Stimulated activated CD4-positive, alpha-beta T cell treated with anti-CD3 and anti-CD28 coated beads, Interleukin-12 subunit alpha, Interleukin-12 subunit beta, amount 100 ng/mL, for 4 hours (primary cell): ENCODE measurements around the gene FAM151A.

Experiments
- DNase-seq: peaks from one replicate; pipeline ENCODE4 v3.0.0-alpha.2; 2020

The FAM151A gene

DNA sequence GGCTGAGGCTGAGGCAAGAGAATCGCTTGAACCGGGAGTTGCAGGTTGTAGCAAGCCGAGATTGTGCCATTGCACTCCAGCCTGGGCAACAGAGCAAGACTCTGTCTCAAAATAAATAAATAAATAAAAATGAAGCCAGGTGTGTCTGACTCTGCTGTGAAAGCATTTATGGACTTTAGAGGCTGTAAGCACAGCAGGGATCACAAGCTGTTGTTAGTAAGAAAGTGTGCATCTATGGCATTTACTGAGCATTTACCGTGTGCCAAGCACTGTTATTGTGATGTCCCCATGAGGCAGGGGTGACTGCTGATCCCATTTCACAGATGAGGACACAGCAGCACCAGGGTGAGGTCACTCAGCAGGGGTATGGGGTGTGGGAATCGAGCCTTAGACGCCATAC lies 20.1 kb downstream of the FAM151A start:
- no peak for DNase-seq

DNA sequence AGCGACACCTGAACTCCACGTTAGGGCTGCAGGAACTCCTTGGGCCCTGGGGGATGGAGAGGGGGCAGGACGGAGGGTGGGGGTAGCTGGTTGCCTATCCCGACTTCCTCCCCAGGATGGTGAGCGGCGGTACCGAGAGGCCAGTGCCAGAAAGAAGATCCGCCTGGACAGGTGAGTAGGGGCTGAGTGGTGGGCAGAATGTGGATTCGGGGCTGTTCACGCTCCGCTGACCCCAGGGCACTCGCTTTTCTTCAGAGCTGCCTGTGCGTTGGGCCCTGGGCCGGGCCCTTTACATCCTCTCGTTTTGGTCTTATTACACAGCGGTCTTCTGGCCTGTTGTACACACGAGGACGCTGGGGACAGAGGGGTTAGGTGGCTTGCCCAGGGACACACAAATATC lies 20.8 kb downstream of the FAM151A start:
- no peak for DNase-seq

DNA sequence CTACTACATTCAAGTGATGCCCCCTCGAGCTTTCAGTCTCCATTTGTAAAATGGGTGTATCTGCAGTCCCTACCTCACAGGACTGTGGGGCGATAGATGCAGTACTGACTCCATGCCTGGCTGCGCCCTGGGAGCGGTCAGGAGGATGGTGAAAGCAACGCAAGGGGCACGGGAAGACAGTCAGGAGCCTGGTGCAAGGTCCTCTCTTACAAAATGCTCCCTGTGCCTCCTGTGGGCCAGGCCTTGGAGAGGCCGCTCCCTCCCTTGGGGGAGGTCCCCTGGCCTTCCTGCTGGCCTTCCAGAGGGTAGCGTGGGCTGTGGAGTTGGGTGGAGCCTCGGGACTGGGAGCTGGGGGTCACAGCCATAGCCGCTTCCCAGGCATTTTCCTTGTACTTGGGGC lies 21.6 kb downstream of the FAM151A start:
- DNase-seq, result no peak

DNA sequence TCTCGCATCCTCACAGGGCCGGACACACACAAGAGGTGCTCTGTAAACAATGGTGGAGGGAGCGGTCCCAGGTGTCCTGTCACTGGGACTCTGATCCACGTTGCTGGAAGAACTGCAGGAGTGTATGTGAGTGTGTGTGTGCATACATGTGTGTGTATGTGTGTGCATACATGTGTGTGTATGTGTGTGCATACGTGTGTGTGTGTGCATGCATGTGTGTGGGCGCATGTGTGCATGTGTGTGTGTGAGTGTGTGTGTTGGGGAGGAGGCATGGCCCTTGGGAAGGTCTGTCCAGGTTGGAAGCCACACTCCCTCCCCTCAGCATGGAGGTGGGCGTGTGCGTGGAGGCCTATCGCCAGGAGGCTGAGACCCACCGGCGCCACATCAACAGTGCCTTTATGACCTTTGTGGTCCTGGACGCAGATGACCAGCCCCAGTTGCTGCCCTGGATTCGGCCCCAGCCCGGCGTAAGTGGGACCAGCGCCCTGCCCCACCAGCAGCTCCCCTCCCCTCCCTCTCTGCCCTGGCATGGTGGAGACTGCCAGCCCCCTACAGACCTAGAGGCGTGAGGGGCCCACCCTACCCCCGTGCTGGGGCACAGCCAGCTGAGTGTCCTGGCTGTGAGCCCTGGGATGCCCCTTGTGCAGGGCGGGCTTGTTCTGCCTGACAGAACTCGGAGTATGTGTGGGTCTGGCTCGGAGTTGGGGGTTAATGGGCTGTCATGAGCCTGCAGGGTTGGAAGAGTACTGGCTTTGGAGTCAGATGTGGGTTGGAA lies 22.2 kb downstream of the FAM151A start:
- DNase-seq, result no peak

DNA sequence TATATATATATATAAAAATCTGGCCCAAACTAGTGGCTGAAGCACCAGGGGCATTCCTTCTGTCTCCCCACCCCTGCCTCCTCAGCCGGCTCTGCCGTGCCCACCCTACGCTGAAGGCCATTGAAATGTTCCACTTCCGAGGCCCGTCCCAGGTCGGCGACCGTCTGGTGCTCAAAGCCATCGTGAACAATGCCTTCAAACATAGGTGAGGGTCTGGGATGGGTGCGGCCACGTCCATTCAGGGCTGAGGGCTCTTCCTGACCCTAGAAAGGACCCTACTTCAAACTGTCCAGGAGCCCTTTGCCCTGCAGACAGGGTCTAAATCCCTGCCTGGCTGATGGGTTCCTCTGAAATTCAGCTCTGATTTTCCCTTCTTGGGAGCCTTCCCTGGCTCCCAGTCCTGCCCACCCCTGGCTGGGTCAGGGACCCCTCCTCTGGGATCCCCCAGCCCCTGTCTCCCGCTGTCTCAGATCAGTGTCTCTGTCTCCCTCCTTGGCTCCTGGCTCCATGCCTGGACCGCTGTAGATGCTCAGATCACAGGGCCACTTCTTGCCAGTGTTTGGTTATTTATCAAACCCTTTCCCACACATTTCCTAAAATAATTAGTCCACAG lies 24.0 kb downstream of the FAM151A start:
- DNase-seq, result no peak

DNA sequence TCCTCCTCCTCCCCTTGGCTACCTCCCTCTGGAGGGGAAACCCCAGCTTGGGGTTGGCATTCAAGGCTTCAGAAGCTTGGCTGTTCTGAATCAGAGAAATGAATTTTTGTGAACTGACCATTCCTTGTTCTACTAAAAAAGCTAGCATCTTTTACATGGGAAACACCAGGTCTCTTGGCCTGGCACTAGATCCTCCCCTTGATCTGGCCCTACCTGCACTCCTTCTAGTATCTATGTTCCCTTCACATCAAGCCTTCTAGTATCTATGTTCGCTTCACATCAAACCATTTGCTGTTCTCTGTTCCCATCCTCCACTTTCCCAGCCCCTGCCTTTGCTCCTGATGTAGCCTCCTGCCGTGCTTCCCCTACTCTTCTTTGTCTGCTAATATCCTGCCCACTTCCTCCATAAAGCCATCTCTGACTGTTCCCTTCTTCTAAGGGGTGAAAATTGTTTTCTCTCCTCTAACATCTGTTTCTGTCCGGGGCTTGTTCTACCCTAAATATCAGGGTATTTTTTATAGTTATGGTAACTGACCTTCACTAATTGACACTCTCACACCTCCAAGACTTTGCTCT lies 25.8 kb downstream of the FAM151A start:
- no peak for DNase-seq

DNA sequence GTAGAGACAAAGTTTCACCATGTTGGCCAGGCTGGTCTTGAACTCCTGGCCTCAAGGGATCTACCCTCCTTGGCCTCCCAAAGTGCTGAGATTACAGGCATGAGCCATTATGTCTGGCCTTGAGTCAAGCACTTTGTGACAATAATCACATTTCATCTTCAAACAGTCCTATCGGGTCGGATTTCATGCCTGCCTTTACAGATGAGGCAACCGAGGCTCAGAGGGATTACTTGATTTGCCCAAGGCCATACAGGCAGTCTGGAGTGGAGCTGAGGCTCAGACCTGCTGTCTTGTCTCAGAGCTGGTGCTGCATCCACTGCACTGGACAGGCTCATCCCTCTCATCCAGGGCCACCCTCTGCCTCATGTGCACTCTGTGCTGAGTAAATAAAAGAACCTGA lies 26.6 kb downstream of the FAM151A start:
- DNase-seq, result no peak

DNA sequence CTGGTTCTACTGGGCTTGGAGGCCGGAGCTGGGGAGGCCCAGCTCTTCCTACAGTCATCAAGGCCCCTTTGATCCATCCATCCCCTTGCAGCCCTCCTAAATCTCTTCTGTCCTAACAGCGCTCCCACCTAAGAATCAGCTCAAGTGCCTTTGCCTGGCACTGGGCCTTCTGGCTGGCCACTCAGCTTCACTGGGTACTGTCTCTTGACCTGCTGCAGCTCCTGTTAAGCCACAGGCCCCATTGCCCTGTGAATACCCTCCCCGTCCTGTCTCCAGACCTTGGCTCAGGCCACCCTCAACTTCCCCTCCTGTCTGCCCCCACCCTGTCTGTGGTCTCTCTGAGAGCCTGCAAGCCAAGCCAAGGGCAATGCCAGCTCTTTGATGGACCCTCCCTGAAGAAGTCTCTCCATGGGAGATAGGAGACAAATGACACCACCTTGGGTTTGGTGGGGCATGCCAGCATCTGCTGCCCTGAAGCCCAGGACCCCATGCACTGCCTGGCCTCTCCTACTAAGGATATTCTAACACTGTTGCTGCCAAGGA lies 27.3 kb downstream of the FAM151A start:
- no peak for DNase-seq

DNA sequence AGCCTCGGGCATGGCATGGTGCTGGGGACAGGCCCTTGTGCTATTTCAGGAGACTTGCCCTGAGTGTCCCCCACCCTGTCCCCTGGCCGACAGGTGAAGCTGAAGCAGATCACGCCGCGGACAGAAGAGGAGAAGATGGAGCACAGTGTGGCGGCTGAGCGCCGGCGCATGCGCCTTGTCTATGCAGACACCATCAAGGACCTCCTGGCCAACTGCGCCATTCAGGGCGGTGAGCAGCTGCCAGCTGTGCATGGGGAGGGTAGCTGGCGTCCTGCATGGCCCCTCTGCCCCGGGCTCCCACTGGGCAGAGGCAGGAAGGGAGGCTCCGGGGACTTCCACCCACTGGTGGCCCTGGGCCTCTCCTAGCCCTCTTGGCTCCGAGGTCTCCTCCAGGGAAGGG lies 28.9 kb downstream of the FAM151A start:
- no peak for DNase-seq

DNA sequence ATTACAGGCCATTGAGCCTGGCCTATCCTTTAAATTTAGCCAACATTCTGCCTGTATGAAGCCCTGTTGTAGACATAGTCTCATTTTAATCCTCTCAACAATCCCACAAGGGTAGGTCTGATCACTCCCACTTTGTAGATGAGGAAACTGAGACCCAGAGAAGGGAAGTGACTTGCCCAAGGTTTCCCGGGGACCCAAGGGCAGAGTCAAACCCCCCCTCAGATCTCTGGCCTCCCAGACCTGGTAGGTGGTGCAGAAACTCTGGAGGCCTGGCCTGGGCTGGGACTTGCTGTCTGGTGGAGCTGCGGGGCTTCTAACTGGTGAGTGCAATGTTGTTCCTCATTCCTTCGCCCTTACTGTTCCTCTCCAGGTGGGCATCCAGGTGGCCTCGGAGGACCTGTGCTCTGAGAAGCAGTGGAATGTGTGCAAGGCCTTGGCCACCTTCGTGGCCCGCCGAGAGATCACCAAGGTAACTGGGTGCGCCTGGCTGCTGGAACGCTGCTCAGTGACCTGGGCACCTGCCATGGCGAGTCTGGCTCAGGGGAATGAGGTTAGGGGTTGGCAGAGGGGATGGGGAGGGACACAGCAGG lies 29.7 kb downstream of the FAM151A start:
- no peak for DNase-seq

DNA sequence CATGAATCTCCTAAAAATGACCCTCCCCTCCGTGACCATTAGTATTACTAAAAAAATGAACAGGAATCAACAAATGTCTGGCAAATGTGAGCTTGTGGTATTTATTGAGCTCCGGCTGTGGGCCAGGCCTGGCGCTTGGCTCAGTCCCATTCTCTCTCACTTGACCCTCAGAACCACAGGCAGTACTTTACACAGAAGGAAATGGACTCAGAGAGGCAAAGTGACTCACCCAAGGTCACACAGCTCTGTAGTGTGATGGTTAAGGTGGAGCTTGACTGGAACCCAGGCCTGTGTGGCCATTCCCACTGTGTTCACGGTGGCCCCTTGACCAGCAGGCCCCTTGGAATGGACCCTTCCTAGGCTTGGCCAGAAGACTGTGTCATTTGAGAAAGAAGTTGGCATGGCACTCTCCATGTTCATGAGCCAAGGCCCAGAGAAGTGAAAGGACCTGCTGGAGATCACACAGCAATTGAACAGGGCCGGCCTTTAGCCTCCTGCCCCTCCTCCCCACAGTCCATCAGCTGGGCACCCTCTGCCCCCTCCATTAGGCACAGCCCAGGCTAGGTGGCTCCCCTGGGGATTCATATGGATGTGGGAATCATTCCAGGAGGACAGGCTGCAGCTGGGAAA lies 32.1 kb downstream of the FAM151A start:
- DNase-seq, result no peak

DNA sequence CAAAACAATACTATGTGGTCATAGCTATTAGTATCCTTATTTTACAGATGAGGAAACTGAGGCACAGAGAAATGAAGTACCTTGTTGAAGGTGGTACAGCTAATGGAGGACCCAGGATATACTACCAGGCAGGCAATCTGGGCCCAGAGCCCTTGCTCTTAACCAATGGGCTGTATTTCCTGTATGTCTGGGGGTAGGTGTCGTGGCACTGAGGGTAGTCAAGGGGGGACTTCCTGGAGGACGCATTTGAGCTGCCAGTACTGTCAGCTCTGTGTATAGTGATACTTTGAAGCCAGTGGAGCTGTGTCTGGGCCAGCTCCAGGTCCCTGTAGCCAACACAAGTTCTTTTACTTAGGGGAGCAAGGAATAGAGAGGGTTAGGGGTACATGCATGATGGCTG lies 34.9 kb downstream of the FAM151A start:
- no peak for DNase-seq

DNA sequence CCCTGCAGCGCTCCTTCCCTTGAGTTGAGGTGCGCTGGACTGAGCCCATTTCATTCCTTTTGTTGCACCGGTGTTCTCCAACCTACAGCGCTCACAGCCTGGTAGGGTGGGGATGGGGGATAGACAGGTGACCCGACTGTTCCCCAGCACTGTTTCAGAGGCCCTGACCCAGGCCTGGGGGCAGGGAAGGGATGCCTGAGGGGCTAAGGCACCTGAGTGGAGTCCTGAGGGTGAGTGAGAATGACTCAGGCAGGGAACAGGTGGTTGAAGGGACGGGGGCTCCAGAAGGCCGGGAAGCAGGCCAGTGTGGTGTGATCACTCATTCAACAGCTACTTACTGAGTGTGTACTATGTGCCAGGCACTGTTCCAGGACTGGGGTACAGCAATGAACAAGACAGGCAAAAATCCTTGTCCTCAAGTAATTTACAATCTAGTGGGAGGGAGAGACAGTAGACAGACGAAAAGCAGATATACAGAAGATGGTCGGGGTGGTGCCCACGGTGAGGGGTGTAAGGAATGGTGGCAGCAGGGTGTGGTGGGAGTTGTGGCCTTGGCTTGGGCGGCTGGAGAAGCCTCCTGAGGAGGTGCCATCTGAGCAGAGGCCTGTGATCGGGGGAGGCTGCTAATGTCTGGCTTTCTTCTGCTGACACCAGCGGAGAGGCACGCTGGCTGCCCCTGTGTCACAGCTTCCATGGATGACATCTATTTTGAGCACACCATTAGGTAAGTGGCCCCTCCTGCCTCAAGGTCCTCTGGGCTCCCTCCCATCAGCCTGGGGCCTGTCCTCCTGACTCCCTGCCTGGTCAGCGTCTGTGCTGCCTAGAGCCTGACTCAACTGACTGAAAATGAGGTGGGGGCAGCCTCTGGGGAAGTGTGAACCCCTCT lies 37.9 kb downstream of the FAM151A start:
- no peak for DNase-seq

DNA sequence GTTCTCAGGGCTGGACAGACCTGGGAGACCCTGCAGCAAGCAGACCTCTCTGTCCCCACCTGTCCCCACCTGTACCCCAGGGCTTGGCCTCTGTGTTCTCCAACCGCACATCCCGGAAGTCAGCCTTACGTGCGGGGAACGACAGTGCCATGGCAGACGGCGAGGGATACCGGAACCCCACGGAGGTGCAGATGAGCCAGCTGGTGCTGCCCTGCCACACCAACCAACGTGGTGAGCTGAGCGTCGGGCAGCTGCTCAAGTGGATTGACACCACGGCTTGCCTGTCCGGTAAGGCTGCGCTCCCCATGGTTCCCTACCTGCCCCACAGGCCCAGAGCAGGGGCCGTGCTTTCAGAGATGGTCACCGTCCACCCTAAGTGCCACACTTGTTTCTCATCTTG lies 38.8 kb downstream of the FAM151A start:
- DNase-seq, result no peak

DNA sequence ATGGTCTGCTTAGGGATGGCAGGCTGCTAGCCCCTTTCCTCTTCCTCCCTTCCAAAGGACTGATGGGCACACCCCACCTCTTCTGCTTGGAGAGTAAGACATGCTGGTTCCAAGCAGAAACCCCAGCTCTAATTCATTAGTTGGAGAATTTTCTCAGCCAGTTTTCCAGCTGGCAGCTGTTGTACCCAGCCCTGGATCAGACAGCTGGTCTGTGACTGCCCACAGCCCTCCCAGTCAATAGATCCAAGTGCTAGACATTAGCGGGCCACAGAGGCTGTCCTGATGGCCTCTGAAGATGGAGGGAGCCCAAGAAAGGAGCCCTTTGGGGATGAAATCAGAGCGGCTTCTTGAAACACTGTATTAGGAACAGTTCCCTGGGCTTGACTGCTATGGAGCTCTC lies 39.5 kb downstream of the FAM151A start:
- no peak for DNase-seq

DNA sequence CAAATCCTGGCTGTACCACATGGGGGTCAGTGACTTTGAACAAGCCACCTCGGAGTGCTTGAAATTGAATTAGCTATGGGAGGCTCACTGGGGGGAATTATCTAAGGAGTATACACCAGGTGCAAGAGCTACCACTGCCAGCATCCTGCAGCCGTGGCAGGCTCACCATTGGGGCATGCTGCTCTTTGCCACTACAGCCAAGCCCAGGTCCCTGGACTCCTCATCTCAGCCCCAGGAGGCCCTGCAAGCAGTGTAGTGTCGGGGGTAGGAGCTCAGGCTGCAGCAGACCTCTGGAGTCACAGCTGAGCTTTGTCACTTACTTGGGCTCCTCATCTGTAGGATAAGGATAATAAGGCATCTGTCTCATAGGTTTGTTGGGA lies 40.0 kb downstream of the FAM151A start:
- no peak for DNase-seq

DNA sequence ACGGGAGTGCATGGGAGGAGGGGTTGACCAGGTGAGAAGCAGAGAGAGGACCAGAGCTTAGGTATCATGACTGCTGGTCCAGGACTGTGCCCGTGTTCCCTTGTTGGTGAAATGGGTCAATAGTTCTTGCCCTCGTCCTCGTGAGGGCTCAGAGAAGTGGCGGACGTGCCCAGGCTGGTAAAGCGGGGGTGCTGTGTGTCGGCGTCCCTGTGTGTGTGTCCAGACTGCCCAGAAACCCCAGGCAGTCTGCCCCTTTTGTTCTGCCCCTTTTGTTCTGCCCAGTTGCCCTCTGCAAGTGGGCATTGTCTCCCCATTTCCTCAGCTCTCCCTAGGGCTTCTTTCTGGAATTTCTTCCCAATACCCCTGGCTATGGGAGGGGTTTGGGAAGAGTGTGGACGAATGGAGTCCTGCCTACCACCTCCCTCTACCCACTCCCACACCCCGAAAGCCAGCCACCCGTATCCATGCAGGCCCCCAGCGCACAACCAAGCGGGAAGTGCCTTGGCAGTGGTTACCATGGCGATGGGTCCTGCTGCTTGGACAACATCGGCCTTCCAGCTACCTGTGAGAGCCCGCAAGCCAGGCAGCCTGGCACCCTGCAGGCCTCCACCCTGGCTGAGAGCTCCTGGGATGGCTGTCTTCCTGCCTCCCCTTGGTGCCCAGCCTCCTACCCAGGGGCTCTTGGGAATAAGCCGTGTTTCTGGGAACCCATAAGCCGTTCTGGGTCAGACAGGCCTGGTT lies 40.6 kb downstream of the FAM151A start:
- no peak for DNase-seq

DNA sequence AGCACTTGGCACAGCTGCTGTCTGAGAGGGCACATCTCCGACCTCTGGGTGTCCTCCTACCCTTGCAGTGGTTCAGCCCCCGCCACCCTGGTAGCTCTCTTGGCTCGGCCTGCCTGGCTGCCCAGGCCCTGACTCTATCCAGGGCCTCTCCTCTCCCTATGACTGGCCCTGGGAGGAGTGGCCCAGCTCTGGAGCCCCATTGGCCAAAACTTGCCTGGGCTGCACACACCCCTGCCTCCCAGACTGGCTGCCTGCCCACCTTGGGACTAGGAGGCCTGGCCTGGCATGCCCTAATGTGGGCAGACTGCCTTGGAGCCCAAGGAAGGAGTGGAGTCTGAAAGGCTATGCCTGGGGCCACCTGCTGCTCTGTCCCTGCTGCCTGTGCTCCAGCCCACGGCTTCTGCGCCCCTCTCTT lies 41.7 kb downstream of the FAM151A start:
- DNase-seq, result no peak

DNA sequence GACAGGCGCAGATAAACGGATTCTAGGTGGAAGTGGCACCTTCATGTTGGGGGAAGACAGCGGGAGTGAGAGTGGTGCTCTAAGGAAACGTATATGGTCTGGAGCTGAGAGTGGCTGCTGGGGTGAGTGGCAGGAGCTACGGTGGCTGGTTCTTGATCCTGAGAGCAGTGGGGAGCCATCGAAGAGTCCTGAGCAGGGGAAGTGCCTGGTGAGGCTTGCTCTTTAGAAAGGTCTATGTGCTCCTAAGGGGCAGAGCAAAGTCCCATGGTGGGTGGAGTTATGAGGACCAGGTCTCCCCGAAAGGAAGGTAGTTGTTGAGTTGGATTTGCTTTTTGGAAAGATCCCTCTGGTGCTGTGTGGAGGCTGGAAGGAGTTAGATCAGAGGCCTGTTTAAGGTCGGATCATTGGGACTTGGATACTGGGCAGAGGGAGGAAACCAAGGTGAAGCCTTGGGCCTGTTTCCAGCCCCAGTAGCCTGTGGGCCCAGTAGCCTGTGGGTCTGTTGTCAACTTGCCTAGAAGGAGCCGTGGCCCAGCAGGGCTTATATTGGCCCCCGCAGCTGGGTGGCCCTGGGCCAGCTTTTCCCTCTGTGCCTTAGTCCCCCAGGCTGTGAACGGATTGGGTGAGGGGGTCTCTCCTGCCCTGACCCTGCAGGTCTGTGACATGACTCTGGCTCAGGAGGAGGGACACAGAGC lies 42.3 kb downstream of the FAM151A start:
- DNase-seq, result no peak

DNA sequence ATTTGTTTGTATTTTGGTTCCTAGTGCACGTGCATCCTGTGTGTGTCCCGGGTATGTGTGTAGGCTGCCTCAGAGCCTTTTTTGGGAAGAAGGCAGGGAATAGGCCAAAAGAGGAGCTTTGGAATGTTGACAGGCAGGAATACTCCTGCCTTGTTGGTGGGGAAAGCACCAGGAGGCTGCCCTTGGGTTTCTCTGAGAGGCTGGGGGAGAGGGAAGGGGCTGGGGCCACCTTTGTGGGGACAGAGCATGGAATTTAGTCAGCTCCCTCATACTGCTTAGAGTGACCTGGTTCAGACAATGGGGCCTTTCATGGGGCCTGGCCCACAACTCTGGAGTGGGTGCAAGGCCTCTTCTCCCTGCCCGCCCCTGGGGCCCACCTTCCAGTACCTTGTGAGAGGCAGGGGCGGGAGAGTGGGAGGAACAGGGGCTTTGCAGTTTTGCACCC lies 44.0 kb downstream of the FAM151A start:
- DNase-seq, result no peak

DNA sequence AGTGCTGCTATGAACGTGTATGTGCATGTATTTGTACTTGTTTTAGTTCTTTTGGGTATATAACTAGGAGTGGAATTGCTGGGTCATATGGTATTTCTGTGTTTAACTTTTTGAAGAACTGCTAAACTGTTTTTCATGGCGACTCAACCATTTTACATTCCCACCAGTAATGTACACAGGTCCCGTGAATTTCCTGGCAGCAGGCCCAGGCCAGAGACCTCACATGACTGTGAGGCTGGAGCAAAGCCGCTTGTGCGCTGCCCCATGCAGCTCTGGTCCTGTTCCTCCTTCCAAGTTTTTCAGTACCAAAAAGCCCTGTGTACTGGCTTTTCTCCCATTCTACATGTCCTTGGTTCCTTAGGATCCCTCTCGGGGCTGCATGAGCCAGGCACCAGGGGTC lies 45.7 kb downstream of the FAM151A start:
- no peak for DNase-seq
